GM10847 (cell line): ENCODE data around the gene ZPBP.

ENCODE experiments used
- POLR2A ChIP-seq: IDR thresholded peaks from 2 replicates; pipeline ENCODE4 v1.6.1; 2011; ENCODE audit not compliant: insufficient read length; ENCODE audit errors: extremely low read depth

Gene ZPBP

DNA sequence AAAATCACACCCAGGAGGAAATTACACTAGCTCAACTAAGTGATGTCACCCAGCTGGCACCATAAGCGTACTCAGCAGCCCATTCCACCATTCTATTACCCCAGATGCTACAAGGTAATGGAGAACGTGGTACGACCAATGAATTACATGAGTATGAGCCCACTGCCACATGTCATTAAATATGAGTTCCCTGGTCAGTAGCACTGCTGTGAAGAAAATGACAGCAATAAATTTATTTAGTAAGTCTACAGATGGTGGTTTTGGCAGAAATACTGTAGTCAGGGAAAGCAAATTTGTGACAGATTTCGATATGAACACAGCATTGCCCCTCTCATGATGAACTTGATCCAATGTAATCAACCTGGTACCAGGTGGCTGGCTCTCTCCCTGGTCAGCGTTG, 165.4 kb downstream of the ZPBP start:
- no peak for TF ChIP-seq POLR2A

DNA sequence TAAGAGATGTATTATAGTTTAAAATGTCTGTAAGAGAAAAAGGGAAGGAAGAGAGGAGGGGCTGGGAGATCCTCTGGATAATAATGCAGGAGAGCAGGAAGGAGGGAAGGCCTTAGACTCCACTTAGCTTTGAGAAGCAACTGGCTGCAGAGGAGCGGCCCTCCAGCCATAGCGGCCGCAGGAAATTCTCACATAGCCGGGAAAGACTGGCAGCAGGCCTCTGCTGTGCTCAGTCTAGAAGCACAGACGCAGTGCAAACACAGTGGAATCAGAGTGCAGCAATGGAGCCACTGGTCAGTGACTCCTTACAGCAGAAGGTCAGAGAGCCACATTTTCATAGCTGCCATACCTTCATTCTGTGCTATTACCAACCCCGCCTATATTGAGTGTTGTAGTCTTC, 166.3 kb downstream of the ZPBP start:
- no peak for TF ChIP-seq POLR2A

DNA sequence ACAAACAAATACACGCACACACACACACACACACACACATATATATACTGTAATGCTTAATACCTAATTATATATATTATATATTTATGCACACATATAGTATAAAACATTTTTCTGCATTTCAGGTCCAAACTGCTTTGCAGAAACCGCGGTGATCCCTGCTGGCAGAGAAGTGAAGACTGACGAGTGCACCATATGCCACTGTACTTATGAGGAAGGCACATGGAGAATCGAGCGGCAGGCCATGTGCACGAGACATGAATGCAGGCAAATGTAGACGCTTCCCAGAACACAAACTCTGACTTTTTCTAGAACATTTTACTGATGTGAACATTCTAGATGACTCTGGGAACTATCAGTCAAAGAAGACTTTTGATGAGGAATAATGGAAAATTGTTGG, 181.1 kb downstream of the ZPBP start:
- TF ChIP-seq POLR2A: no peak

DNA sequence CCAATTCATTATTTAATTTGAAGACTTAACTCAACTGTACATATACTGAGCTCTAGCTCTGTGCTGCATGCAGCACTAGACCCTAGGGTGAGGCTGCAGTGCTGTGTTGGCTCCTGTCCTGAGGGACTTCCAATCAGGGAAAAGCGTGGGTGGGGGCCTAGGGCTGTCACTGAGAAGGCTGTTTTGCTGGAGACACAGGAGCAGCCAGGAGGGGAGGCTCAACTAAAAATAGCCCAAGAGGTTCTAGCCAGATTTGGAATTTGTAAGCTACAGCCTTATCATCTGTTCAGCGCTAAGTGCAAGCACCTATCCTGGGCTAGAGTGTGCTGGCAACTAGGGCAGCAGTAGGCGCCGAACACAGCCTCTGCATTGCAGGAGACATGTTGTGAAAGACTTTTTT, 198.5 kb downstream of the ZPBP start:
- no peak for TF ChIP-seq POLR2A

DNA sequence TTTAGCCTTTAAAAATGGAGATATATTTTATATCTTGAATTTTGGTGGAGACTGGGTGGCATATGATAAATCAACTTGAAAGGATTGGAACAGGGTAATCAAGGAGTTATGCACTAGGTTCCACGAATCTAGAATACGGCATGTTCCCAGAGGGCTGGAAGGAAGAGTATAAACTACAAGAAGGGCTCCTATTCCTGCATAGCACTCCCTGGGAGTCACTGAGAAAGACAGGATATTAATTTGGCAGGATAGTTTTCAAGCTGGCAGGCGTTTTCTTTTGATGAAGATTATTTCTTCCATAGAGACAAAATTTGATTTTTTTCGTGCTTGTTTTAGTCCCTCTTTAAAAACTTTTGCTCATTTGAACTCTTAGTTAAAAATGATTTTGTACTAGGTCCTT, 199.9 kb downstream of the ZPBP start:
- TF ChIP-seq POLR2A: no peak

DNA sequence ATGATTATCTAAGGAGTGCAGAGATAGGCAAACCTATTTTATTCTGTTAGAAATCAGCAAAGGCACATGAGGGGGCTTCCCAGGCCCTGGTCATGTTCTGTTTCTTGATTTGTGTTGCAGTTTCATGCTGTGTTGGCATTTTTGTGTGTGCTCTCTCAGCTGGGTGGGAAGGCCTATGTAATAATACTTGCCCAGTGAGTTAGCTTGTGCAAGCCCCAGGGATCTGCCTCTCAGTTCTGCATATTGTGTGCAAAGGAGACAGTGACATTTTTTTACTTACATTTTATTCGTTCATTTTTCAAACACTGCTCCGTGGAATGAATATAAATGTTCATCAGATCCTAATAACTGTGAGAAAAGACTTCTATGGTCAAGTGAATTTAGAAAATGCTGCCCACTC, 200.6 kb downstream of the ZPBP start:
- no peak for TF ChIP-seq POLR2A
